ENCODE results near the gene SLC9C1.

The SLC9C1 gene

DNA sequence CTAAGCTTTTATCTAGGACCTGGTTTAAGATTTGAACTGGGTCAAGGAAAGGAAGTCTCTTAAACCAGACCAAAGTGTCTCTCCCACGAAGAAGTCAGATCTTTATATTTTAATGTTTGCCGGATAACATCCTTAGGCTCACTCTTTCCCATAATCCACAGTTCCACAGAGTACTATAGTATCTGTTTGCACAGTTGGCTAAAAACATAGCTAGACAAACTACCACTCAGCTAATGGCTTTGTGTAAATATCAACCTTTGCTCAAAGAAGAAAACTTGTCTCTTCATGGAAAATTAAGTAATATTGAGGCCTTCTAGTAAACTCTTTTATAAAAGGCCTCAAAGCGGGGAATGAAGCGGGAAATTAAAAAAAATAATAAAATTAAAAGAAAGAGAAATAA lies 13.5 kb upstream of the SLC9C1 start:
- Histone ChIP-seq H3K4me3 (ENCODE audit: insufficient read depth, low read depth, low read length, poor library complexity, severe bottlenecking) (no peak overlapping the region), H3K27me3 (replicated peaks; ENCODE audit: control insufficient read depth, insufficient read depth, low read length, poor library complexity, severe bottlenecking) (no peaks in the 10 kb centered on the region), H3K4me1 (ENCODE audit: control insufficient read depth, insufficient read depth, low read length, poor library complexity, severe bottlenecking) (peaks cover 8% of the 10 kb centered on the region), H3K36me3 (ENCODE audit: control insufficient read depth, insufficient read depth, low read length) (no peaks in the 10 kb centered on the region), H3K27ac (ENCODE audit: insufficient read depth, low read length, poor library complexity, severe bottlenecking) (no peak overlapping the region), H3K9me3 (ENCODE audit: control insufficient read depth, low read length) (no peaks in the 10 kb centered on the region)
- no peak for DNase-seq

DNA sequence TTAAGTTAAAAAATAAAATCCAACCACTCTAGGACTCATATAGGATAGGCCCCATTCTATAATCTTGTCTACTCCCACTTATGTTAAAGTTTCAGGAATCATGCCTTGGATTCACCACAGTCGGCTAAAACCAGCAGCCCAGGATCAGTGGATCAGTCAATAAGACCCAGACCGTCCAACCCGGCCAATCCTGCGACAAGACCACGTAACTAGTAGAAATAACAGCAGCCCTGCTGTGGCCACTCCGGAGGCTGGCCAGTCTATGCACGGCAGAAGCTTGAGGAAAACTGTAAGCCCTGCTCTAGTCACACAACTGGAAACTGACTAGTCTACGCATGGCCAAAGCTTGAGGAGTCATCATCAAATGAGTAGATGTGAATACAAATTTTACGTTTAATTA lies 12.8 kb upstream of the SLC9C1 start:
- no peak for DNase-seq
- no peak overlapping the region for H3K4me3 ChIP-seq (ENCODE audit: insufficient read depth, low read depth, low read length, poor library complexity, severe bottlenecking)

DNA sequence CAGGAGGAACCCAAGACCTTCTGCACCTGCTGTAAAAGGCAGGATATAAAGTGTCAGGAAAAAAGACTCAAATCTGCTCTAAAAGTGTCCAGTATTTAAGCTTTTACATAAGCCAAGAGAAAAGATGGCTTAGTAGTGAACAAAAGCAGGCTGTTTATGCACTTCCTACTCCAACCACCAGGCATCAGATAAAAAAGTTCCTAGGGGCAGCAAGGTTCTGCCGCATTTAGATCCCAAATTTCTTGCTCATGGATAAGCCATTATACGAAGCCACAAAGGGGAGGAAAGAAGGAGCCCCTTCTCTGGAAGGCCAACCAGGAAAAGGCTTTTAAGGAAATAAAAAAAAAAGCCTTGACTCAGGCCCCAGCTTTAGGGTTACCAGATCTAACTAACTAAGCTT lies 10.6 kb upstream of the SLC9C1 start:
- Histone ChIP-seq H3K4me1 (ENCODE audit: control insufficient read depth, insufficient read depth, low read length, poor library complexity, severe bottlenecking) (peaks cover 8% of the 10 kb centered on the region), H3K27me3 (replicated peaks; ENCODE audit: control insufficient read depth, insufficient read depth, low read length, poor library complexity, severe bottlenecking) (no peaks in the 10 kb centered on the region), H3K27ac (ENCODE audit: insufficient read depth, low read length, poor library complexity, severe bottlenecking) (no peak overlapping the region), H3K9me3 (ENCODE audit: control insufficient read depth, low read length) (no peaks in the 10 kb centered on the region), H3K36me3 (ENCODE audit: control insufficient read depth, insufficient read depth, low read length) (no peaks in the 10 kb centered on the region), H3K4me3 (ENCODE audit: insufficient read depth, low read depth, low read length, poor library complexity, severe bottlenecking) (no peak overlapping the region)
- DNase-seq = no peak

More for the DNA sequence above, 12.8 kb upstream of the SLC9C1 start:
- Histone ChIP-seq H3K9me3 (ENCODE audit: control insufficient read depth, low read length) (no peaks in the 10 kb centered on the region), H3K27me3 (replicated peaks; ENCODE audit: control insufficient read depth, insufficient read depth, low read length, poor library complexity, severe bottlenecking) (no peaks in the 10 kb centered on the region), H3K4me1 (ENCODE audit: control insufficient read depth, insufficient read depth, low read length, poor library complexity, severe bottlenecking) (peaks cover 8% of the 10 kb centered on the region), H3K27ac (ENCODE audit: insufficient read depth, low read length, poor library complexity, severe bottlenecking) (no peak overlapping the region), H3K36me3 (ENCODE audit: control insufficient read depth, insufficient read depth, low read length) (no peaks in the 10 kb centered on the region)

DNA sequence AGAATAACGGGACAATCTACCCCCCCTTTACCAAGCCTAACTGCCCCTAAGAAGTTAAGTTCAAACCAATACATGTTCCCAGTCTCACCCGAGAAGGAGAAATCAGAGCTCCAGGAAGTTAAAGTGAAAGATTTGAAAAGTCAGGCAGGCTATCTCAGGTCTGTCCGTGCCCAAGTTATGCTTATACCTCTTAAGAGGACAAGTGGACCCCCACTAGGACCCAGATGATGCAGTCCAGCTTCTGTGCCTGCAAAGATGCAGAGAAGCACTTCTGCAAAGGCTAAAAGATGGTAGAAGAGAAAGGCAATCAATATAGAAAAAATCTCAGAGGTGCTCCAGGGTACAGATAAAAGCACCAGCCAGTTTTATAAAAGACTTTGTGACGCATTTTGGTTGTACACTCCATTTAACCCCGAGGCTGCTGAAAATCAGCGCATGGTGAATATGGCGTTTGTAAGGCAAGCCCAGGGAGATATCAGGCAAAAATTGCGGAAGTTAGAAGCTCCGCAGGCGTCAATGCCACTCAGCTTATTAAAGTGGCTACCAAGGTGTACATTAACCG lies 9.8 kb upstream of the SLC9C1 start:
- Histone ChIP-seq H3K4me1 (ENCODE audit: control insufficient read depth, insufficient read depth, low read length, poor library complexity, severe bottlenecking) (peaks cover 8% of the 10 kb centered on the region), H3K27me3 (replicated peaks; ENCODE audit: control insufficient read depth, insufficient read depth, low read length, poor library complexity, severe bottlenecking) (no peaks in the 10 kb centered on the region), H3K4me3 (ENCODE audit: insufficient read depth, low read depth, low read length, poor library complexity, severe bottlenecking) (peak overlapping the region; percentile 50), H3K27ac (ENCODE audit: insufficient read depth, low read length, poor library complexity, severe bottlenecking) (no peak overlapping the region), H3K36me3 (ENCODE audit: control insufficient read depth, insufficient read depth, low read length) (no peaks in the 10 kb centered on the region), H3K9me3 (ENCODE audit: control insufficient read depth, low read length) (no peaks in the 10 kb centered on the region)
- no peak for DNase-seq

DNA sequence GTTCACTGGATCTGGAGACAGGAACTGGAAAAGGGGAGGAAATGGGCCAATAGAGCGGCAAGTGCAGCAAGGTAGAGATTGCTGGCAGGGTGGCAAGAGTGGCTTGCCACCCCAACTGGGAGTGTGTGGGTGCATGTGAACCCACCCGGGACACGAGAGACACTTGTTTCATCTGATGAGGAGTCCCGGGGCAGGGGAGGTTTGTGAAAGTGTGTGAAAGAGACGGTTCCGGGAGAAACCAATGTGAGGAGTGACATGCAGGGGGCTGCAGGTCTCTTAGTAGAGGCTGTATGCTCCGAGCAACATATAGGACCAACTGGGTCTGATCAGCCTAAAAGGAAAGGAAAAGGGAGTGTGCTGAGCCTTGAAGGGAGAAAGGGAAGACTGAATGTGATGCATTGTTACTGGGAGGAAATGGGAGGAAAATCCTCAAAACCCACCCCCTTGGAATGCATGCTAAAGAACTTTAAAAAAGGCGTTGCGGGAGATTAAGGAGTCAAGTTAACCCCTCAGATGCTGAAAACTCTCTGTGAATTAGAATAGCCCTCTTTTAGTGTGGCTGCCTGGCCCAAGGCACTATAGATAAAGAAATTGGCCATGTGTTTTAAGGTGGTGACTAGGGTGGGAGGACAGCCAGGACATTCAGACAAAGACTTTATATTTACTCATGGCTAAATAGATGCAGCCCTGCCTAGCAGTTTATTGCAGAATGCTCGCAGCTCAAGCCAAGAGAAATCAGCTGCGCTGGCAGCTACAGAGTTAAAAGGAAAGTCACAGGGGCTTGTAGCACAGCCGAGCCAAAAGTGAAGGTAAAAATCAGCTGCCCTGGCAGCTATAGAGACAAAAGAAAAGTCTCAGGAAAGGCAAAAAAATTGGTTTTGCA lies 9.1 kb upstream of the SLC9C1 start:
- Histone ChIP-seq H3K9me3 (ENCODE audit: control insufficient read depth, low read length) (no peaks in the 10 kb centered on the region), H3K4me1 (ENCODE audit: control insufficient read depth, insufficient read depth, low read length, poor library complexity, severe bottlenecking) (peaks cover 10% of the 10 kb centered on the region), H3K4me3 (ENCODE audit: insufficient read depth, low read depth, low read length, poor library complexity, severe bottlenecking) (peak overlapping the region; percentile 50), H3K27ac (ENCODE audit: insufficient read depth, low read length, poor library complexity, severe bottlenecking) (no peak overlapping the region), H3K27me3 (replicated peaks; ENCODE audit: control insufficient read depth, insufficient read depth, low read length, poor library complexity, severe bottlenecking) (no peaks in the 10 kb centered on the region), H3K36me3 (ENCODE audit: control insufficient read depth, insufficient read depth, low read length) (no peaks in the 10 kb centered on the region)
- DNase-seq = no peak

DNA sequence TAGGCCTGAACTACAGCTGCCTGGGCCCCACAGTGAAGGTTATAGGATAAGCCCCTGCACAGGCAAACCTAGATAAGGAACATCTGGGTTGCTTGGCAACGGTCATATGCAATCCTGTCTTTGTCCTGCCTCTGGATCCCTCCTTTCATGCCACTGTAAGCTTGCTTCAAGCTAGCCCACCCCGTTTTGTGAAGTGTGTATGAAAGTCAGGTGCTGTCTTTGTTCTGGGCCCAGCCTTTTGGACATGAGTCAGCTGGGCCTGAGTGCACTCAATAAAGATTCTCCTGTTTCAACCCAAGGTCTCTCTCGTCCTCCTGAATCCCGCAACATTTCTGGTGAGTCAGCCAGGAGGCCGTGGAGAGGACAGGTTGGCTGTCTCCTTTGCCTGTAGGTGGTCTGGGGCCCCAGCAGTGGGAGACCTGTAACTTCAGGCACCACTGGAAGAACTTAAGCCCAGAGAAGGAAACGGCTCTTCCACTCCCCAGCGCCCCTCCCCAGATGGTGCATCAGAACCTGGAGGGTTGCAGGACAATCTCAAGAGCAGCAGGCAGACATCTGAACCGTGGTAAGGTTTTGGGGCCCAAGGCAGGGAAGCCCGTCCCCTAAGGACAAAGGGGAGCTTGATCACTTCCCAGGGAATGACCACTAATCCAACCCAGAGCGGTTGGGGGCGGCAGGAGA lies 8.3 kb upstream of the SLC9C1 start:
- no peaks in the 10 kb centered on the region for H3K9me3 ChIP-seq (ENCODE audit: control insufficient read depth, low read length)
- H3K4me3 ChIP-seq (ENCODE audit: insufficient read depth, low read depth, low read length, poor library complexity, severe bottlenecking) = no peak overlapping the region
- H3K27ac ChIP-seq (ENCODE audit: insufficient read depth, low read length, poor library complexity, severe bottlenecking) = no peak overlapping the region
- no peak for DNase-seq
- peaks cover 17% of the 10 kb centered on the region for H3K4me1 ChIP-seq (ENCODE audit: control insufficient read depth, insufficient read depth, low read length, poor library complexity, severe bottlenecking)
- H3K36me3 ChIP-seq (ENCODE audit: control insufficient read depth, insufficient read depth, low read length) = no peaks in the 10 kb centered on the region
- H3K27me3 ChIP-seq (replicated peaks; ENCODE audit: control insufficient read depth, insufficient read depth, low read length, poor library complexity, severe bottlenecking) = no peaks in the 10 kb centered on the region

DNA sequence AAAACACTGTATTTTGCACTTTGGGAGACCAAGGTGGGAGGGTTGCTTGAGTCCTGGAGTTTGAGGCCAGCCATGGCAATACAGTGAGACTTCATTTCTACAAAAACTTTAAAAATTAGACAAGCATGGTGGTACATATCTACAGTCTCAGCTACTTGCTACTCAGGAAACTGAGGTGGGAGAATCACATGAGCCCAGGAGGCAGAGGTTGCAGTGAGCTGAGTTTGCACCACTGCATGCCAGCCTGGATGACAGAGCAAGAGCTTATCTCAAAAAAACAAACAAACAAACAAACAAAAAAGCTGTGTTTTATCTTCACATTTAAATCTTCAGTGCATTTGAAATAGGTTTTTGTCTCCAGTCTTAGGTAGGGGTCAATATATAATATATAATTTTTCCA lies 4.8 kb upstream of the SLC9C1 start:
- no peak for DNase-seq
- no peaks in the 10 kb centered on the region for H3K9me3 ChIP-seq (ENCODE audit: control insufficient read depth, low read length)
- no peaks in the 10 kb centered on the region for H3K36me3 ChIP-seq (ENCODE audit: control insufficient read depth, insufficient read depth, low read length)
- H3K4me1 ChIP-seq (ENCODE audit: control insufficient read depth, insufficient read depth, low read length, poor library complexity, severe bottlenecking) = peaks cover 10% of the 10 kb centered on the region
- no peak overlapping the region for H3K27ac ChIP-seq (ENCODE audit: insufficient read depth, low read length, poor library complexity, severe bottlenecking)
- H3K4me3 ChIP-seq (ENCODE audit: insufficient read depth, low read depth, low read length, poor library complexity, severe bottlenecking) = no peak overlapping the region
- H3K27me3 ChIP-seq (replicated peaks; ENCODE audit: control insufficient read depth, insufficient read depth, low read length, poor library complexity, severe bottlenecking) = no peaks in the 10 kb centered on the region

DNA sequence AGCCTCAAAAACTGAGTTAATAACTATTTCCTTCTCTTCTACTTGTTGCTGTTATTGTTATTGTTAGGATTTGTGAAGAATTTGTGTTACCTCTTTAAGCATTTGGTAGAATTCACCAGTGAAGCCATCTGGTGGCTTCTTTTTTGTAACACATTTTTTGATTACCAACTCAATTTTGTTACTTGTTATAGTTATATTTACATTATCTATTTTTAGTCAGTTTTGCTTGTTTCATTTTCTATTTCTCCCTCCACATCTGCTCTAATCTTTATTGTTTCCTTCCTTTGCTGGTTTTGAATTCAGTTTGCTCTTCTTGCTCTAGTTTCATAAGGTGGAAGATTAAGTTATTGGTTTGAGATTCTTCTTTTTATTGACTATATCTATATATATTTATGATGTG lies 3.7 kb upstream of the SLC9C1 start:
- DNase-seq = no peak
- no peaks in the 10 kb centered on the region for H3K27me3 ChIP-seq (replicated peaks; ENCODE audit: control insufficient read depth, insufficient read depth, low read length, poor library complexity, severe bottlenecking)
- no peak overlapping the region for H3K4me3 ChIP-seq (ENCODE audit: insufficient read depth, low read depth, low read length, poor library complexity, severe bottlenecking)
- no peaks in the 10 kb centered on the region for H3K36me3 ChIP-seq (ENCODE audit: control insufficient read depth, insufficient read depth, low read length)
- peaks cover 9% of the 10 kb centered on the region for H3K4me1 ChIP-seq (ENCODE audit: control insufficient read depth, insufficient read depth, low read length, poor library complexity, severe bottlenecking)
- H3K27ac ChIP-seq (ENCODE audit: insufficient read depth, low read length, poor library complexity, severe bottlenecking) = no peak overlapping the region
- no peaks in the 10 kb centered on the region for H3K9me3 ChIP-seq (ENCODE audit: control insufficient read depth, low read length)

DNA sequence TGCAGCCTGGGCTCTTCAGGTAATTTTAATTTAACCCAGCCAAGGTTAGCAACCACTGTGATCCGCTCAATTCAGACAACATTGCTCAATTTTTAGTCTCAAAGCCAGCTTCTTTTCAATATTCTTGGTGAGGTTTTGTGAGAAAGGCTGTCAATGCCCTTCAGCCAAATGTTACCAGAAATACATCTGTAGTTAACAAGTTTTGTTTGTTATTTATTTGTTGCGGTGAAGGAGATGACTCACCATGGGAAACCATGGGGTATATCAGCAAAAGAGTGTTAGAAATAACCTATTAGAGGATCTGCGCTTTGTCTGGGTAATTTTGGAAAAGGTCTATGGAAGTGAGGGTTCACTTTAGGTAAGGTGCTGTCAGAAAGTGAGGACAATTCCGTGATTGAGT lies 5.0 kb downstream of the SLC9C1 start:
- no peak for DNase-seq
- H3K27me3 ChIP-seq (replicated peaks; ENCODE audit: control insufficient read depth, insufficient read depth, low read length, poor library complexity, severe bottlenecking) = no peaks in the 10 kb centered on the region
- no peak overlapping the region for H3K27ac ChIP-seq (ENCODE audit: insufficient read depth, low read length, poor library complexity, severe bottlenecking)

DNA sequence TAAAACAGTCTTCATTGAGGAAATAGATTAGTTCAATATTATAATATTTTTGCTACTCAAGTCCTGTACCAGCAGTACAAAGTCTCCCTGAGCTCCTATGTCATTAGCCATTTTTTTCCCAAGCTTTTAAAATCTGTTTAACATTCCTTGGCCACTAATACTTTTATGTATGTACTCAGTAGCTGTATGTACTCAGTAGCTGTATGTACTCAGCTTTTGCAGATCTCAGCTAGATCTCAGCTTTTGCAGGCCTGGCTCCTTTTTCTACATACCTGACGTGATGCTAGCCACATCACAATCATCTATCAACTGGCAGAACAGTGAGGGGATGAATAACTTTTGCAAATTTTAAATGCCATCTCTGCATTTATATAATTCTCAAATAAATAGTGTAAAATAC lies 13.8 kb downstream of the SLC9C1 start:
- Histone ChIP-seq H3K27ac (ENCODE audit: insufficient read depth, low read length, poor library complexity, severe bottlenecking) (no peak overlapping the region), H3K36me3 (ENCODE audit: control insufficient read depth, insufficient read depth, low read length) (no peaks in the 10 kb centered on the region), H3K4me3 (ENCODE audit: insufficient read depth, low read depth, low read length, poor library complexity, severe bottlenecking) (no peak overlapping the region), H3K4me1 (ENCODE audit: control insufficient read depth, insufficient read depth, low read length, poor library complexity, severe bottlenecking) (no peaks in the 10 kb centered on the region), H3K9me3 (ENCODE audit: control insufficient read depth, low read length) (no peaks in the 10 kb centered on the region), H3K27me3 (replicated peaks; ENCODE audit: control insufficient read depth, insufficient read depth, low read length, poor library complexity, severe bottlenecking) (no peaks in the 10 kb centered on the region)
- no peak for DNase-seq

More for the DNA sequence above, 5.0 kb downstream of the SLC9C1 start:
- H3K36me3 ChIP-seq (ENCODE audit: control insufficient read depth, insufficient read depth, low read length) = no peaks in the 10 kb centered on the region
- H3K9me3 ChIP-seq (ENCODE audit: control insufficient read depth, low read length) = no peaks in the 10 kb centered on the region
- no peak overlapping the region for H3K4me3 ChIP-seq (ENCODE audit: insufficient read depth, low read depth, low read length, poor library complexity, severe bottlenecking)
- no peaks in the 10 kb centered on the region for H3K4me1 ChIP-seq (ENCODE audit: control insufficient read depth, insufficient read depth, low read length, poor library complexity, severe bottlenecking)
